Measurements from ENCODE around the gene TBC1D20. TPM values are rescaled to one million over a fixed set of nuclear protein-coding genes. Genes with fewer than 3 reads are reported as not detected.

The TBC1D20 gene
- total and polyA plus RNA-seq, 2 donors (not counting 3 experiments of a cell fraction or from before 2014, with no cell fraction given) = 34.3 to 36.1 TPM

GRCh38 chr20:475463-476357, 13.4 kb upstream of the TBC1D20 start:
- Histone ChIP-seq H3K9me1 (replicated peaks; ENCODE audit: control insufficient read depth, extremely low read depth, insufficient read depth, low read length) (no peaks in the 10 kb centered on the region), H3K27ac (ENCODE audit: insufficient read depth, low read depth, low read length) (no peak overlapping the region), H2AFZ (ENCODE audit: low read depth, low read length) (no peak overlapping the region), H4K20me1 (replicated peaks; ENCODE audit: control insufficient read depth, extremely low read depth, insufficient read depth, low read length) (no peaks in the 10 kb centered on the region), H3K79me2 (ENCODE audit: control insufficient read depth, insufficient read depth, low read length) (no peaks in the 10 kb centered on the region), H3K36me3 (ENCODE audit: control insufficient read depth in 2 of 2, extremely low read depth in 1 of 2, insufficient read depth in 2 of 2, low read length in 2 of 2) (peaks cover 2 to 6% of the 10 kb centered on the region in 2 experiments), H3K4me3 (replicated peaks in 1 of 3; ENCODE audit: insufficient read depth in 1 of 3, low read depth in 1 of 3, low read length in 3 of 3) (no peak overlapping the region), H3K27me3 (ENCODE audit: control insufficient read depth in 2 of 2, insufficient read depth in 2 of 2, low read length in 2 of 2) (no peaks in the 10 kb centered on the region), H3K4me1 (ENCODE audit: control insufficient read depth, extremely low read depth, insufficient read depth, low read length) (peaks cover 7% of the 10 kb centered on the region), H3K9ac (replicated peaks; ENCODE audit: extremely low read depth, insufficient read depth, low read length) (no peak overlapping the region), H3K4me2 (ENCODE audit: insufficient read depth, low read length) (no peak overlapping the region), H3K9me3 (replicated peaks; ENCODE audit: control insufficient read depth, insufficient read depth, low read length) (no peaks in the 10 kb centered on the region)
- dilution Hi-C loops (cut with MboI; ENCODE audit: extremely low pct_ligation_motif_present, low sequenced_read_pairs) (no loop called here), intact Hi-C loops (cut with micrococcal nuclease) (no loop called here)
- no peak for TF ChIP-seq CTCF (IDR thresholded peaks at IDR 0.05; ENCODE audit: extremely low read depth in 1 of 2, insufficient read depth in 1 of 2, low read depth in 1 of 2, low read length in 2 of 2)
- TF ChIP-seq JUN (IDR thresholded peaks at IDR 0.05; ENCODE audit: borderline replicate concordance, insufficient read depth, insufficient read length, low read depth) = no peak
- TF ChIP-seq MYC (IDR thresholded peaks at IDR 0.05; ENCODE audit: low read depth, low read length) = no peak
- no peak for TF ChIP-seq POLR2AphosphoS5 (IDR thresholded peaks at IDR 0.05; ENCODE audit: insufficient read depth, low read depth, low read length)
- no peak for TF ChIP-seq MAX (IDR thresholded peaks at IDR 0.05; ENCODE audit: insufficient read depth, insufficient read length)
- TF ChIP-seq EZH2 (IDR thresholded peaks at IDR 0.05; ENCODE audit: borderline replicate concordance, low read depth, low read length, severe bottlenecking) = no peak
- TF ChIP-seq FOS (IDR thresholded peaks at IDR 0.05; ENCODE audit: borderline replicate concordance, insufficient read depth, low read length) = no peak
- TF ChIP-seq POLR2A (IDR thresholded peaks at IDR 0.05; ENCODE audit: low read depth, low read length) = no peak
- TF ChIP-seq GATA2 (IDR thresholded peaks at IDR 0.05; ENCODE audit: insufficient read depth, insufficient read length, low read depth, low read length) = no peak
- no TSS peak for BruUV-seq (replicated peaks)
- POLR2A ChIA-PET = no interaction called here
- FAIRE-seq (no peak), DNase-seq (ENCODE audit: low read depth, low spot score) (no peak)
- CTCF ChIA-PET = interaction anchor here (0.5 to 2.2 kb wide), 4 partner anchors 22 to 121 kb away, joined by 3 to 14 read pairs (median 7); no protein-coding TSS in a partner anchor
